Neural progenitor cell (in vitro differentiated cells): ENCODE results near the gene YPEL2. TPM values are rescaled to one million over a fixed set of nuclear protein-coding genes. Genes with fewer than 3 reads are reported as not detected.
A peak's percentile ranks its signal among the peaks of the same experiment; 100 is the strongest.

Source experiments
- DNase-seq: peaks from one replicate; pipeline ENCODE4 v3.0.0-alpha.2; 2016; ENCODE audit warnings: low spot score
- H2AFZ ChIP-seq: fragments of 200-600 bp; sonication (generic); replicated peaks from 2 replicates; pipeline ENCODE4 v1.6.1; 2016; ENCODE audit warnings: antibody characterized with exemption
- H3F3A ChIP-seq: fragments of 200-600 bp; sonication (generic); 2 replicates; pipeline ENCODE4 v1.6.1; 2016; ENCODE audit warnings: antibody characterized with exemption, low read depth
- H3K27ac ChIP-seq: fragments of 200-600 bp; sonication (generic); 2 replicates; pipeline ENCODE4 v1.5.1; 2016; ENCODE audit warnings: mild to moderate bottlenecking
- H3K27me3 ChIP-seq: fragments of 200-600 bp; sonication (generic); 2 replicates; pipeline ENCODE4 v1.6.1; 2016; ENCODE audit warnings: mild to moderate bottlenecking, moderate library complexity
- H3K36me3 ChIP-seq: fragments of 200-600 bp; sonication (generic); 2 replicates; pipeline ENCODE4 v1.5.1; 2016
- H3K4me1 ChIP-seq: fragments of 200-600 bp; sonication (generic); 2 replicates; pipeline ENCODE4 v1.6.1; 2016; ENCODE audit warnings: mixed run types
- H3K4me2 ChIP-seq: fragments of 200-600 bp; sonication (generic); 2 replicates; pipeline ENCODE4 v1.6.1; 2016
- H3K4me3 ChIP-seq: fragments of 200-600 bp; sonication (generic); 2 replicates; pipeline ENCODE4 v1.5.1; 2016
- H3K79me2 ChIP-seq: fragments of 200-600 bp; sonication (generic); 2 replicates; pipeline ENCODE4 v1.6.1; 2016; ENCODE audit warnings: low read depth
- H3K9ac ChIP-seq: fragments of 200-600 bp; sonication (generic); 2 replicates; pipeline ENCODE4 v1.6.1; 2016
- H3K9me3 ChIP-seq: fragments of 200-600 bp; sonication (generic); 2 replicates; pipeline ENCODE4 v1.5.1; 2016; ENCODE audit warnings: low read depth
- H4K20me1 ChIP-seq: fragments of 200-600 bp; sonication (generic); 2 replicates; pipeline ENCODE4 v1.6.1; 2016; ENCODE audit warnings: low read depth
- H3K27ac Mint-ChIP-seq: 3 replicates; pipeline ENCODE4 v1.8.0; 2021; ENCODE audit warnings: mixed read lengths
- H3K27me3 Mint-ChIP-seq: 2 replicates; pipeline ENCODE4 v1.8.0; 2022; ENCODE audit warnings: low read depth, mild to moderate bottlenecking, inconsistent platforms, moderate library complexity, mixed read lengths; ENCODE audit not compliant: insufficient read depth
- H3K36me3 Mint-ChIP-seq: 3 replicates; pipeline ENCODE4 v1.8.0; 2021; ENCODE audit warnings: mixed read lengths
- H3K4me1 Mint-ChIP-seq: 3 replicates; pipeline ENCODE4 v1.8.0; 2021; ENCODE audit warnings: mixed read lengths
- H3K4me3 Mint-ChIP-seq: 3 replicates; pipeline ENCODE4 v1.8.0; 2021; ENCODE audit warnings: mild to moderate bottlenecking, moderate library complexity, mixed read lengths
- H3K9me3 Mint-ChIP-seq: 3 replicates; pipeline ENCODE4 v1.8.0; 2020; ENCODE audit warnings: mixed read lengths
- EZH2 ChIP-seq: fragments of 200-600 bp; sonication (generic); IDR thresholded peaks from 2 replicates; pipeline ENCODE4 v1.6.1; 2017; ENCODE audit warnings: antibody characterized with exemption, mild to moderate bottlenecking, moderate library complexity
- EZH2phosphoT487 ChIP-seq: fragments of 200-600 bp; sonication (generic); IDR thresholded peaks from 2 replicates; pipeline ENCODE4 v1.6.1; 2017; ENCODE audit warnings: antibody characterized with exemption
- total RNA-seq: library from RNA; depleted of rRNA; stranded (reverse); fragments of >200 nt; gene quantifications from 2 replicates; pipeline ENCODE4 v1.2.3, GENCODE V29; 2015; ENCODE audit warnings: low replicate concordance
- TF ChIP-seq, protein P1 (sequence below): fragments of 200-600 bp; sonication (generic); IDR thresholded peaks from 2 replicates; pipeline ENCODE4 v1.5.1; 2017; ENCODE audit warnings: antibody characterized with exemption, mild to moderate bottlenecking

The YPEL2 gene
- total RNA-seq, 1 donor from 2014 or later = 38.0 TPM

DNA sequence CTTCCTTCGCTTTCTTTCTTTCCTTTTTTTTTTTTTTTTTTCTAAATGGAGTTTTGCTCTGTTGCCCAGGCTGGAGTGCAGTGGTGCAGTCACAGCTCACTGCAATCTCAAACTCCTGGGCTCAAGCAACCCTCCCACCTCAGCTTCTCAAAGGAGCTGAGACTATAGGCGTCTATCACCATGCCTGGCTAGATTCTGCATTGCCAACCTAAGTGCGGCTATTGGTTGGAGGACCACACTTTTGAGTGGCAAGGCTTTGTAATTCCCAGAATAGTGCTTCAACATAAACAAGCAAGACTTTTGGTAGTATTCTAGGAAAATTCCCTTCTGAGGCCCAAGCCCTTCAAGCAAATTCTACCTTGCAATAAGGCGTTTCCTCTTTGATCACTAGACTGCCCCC, 107.8 kb downstream of the YPEL2 start:
- H3K27ac Mint-ChIP-seq = no peak overlapping the region

DNA sequence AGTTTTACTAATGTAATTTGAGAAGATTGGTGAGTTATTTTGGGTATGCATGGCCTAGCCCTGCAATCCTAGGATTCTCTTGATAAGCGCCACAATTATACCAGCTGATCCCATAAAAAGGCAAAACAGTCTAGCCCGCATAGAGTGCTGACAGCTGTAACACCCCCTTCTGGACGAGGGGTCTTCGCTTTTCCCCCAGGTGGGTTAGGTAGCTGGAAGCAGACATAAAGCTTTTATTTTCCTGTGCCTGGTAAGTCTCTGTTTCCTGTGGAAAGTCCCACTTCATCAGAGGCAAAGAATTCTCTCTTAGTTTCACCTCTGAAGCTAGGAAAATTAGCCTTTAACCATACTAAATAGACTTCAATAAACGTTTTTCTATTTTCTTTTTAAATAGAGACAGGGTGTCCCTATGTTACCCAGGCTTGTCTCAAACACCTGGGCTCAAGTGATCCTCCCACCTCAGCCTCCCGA, 108.3 kb downstream of the YPEL2 start:
- no peaks in the 10 kb centered on the region for H3K36me3 Mint-ChIP-seq
- Histone ChIP-seq H3K4me3 (no peak overlapping the region), H3K36me3 (no peaks in the 10 kb centered on the region), H3K79me2 (no peaks in the 10 kb centered on the region), H4K20me1 (no peaks in the 10 kb centered on the region), H3K9me3 (no peaks in the 10 kb centered on the region), H3K27me3 (no peaks in the 10 kb centered on the region), H3K27ac (no peak overlapping the region), H3K9ac (no peak overlapping the region), H3F3A (no peaks in the 10 kb centered on the region), H3K4me1 (peaks cover 20% of the 10 kb centered on the region), H3K4me2 (no peak overlapping the region), H2AFZ (no peak overlapping the region)
- no peaks in the 10 kb centered on the region for H3K27me3 Mint-ChIP-seq
- no peak overlapping the region for H3K4me3 Mint-ChIP-seq
- TF ChIP-seq EZH2phosphoT487 = no peak
- TF ChIP-seq EZH2 = no peak
- TF ChIP-seq, protein P1, sequence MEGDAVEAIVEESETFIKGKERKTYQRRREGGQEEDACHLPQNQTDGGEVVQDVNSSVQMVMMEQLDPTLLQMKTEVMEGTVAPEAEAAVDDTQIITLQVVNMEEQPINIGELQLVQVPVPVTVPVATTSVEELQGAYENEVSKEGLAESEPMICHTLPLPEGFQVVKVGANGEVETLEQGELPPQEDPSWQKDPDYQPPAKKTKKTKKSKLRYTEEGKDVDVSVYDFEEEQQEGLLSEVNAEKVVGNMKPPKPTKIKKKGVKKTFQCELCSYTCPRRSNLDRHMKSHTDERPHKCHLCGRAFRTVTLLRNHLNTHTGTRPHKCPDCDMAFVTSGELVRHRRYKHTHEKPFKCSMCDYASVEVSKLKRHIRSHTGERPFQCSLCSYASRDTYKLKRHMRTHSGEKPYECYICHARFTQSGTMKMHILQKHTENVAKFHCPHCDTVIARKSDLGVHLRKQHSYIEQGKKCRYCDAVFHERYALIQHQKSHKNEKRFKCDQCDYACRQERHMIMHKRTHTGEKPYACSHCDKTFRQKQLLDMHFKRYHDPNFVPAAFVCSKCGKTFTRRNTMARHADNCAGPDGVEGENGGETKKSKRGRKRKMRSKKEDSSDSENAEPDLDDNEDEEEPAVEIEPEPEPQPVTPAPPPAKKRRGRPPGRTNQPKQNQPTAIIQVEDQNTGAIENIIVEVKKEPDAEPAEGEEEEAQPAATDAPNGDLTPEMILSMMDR = no peak
- peaks cover 20% of the 10 kb centered on the region for H3K4me1 Mint-ChIP-seq
- H3K9me3 Mint-ChIP-seq = no peaks in the 10 kb centered on the region
- H3K27ac Mint-ChIP-seq = no peak overlapping the region
- DNase-seq = no peak

More for the DNA sequence above, 107.8 kb downstream of the YPEL2 start:
- no peak overlapping the region for H3K4me2 ChIP-seq
- H3K9ac ChIP-seq = no peak overlapping the region
- no peak overlapping the region for H3K27ac ChIP-seq
- H3K36me3 ChIP-seq = no peaks in the 10 kb centered on the region
- H3F3A ChIP-seq = no peaks in the 10 kb centered on the region
- peaks cover 20% of the 10 kb centered on the region for H3K4me1 ChIP-seq
- Mint-ChIP-seq H3K4me1 (peaks cover 21% of the 10 kb centered on the region), H3K27me3 (no peaks in the 10 kb centered on the region), H3K4me3 (no peak overlapping the region), H3K9me3 (no peaks in the 10 kb centered on the region), H3K36me3 (no peaks in the 10 kb centered on the region)
- no peak for DNase-seq
- H3K79me2 ChIP-seq = no peaks in the 10 kb centered on the region
- H3K27me3 ChIP-seq = no peaks in the 10 kb centered on the region
- H2AFZ ChIP-seq = peak overlapping the region; percentile 75
- TF ChIP-seq EZH2 (no peak), EZH2phosphoT487 (no peak)
- TF ChIP-seq, protein P1 = no peak
- H3K9me3 ChIP-seq = no peaks in the 10 kb centered on the region
- no peaks in the 10 kb centered on the region for H4K20me1 ChIP-seq
- H3K4me3 ChIP-seq = no peak overlapping the region

- peak overlapping the region; percentile 48 for H3K4me3 Mint-ChIP-seq
- no peaks in the 10 kb centered on the region for H3K9me3 Mint-ChIP-seq
- Histone ChIP-seq H3K4me1 (peaks cover 20% of the 10 kb centered on the region), H3F3A (no peaks in the 10 kb centered on the region), H3K4me3 (no peak overlapping the region), H3K9ac (no peak overlapping the region), H3K9me3 (no peaks in the 10 kb centered on the region), H3K79me2 (no peaks in the 10 kb centered on the region), H3K27me3 (no peaks in the 10 kb centered on the region), H2AFZ (no peak overlapping the region), H3K27ac (no peak overlapping the region), H3K36me3 (no peaks in the 10 kb centered on the region), H3K4me2 (no peak overlapping the region), H4K20me1 (no peaks in the 10 kb centered on the region)
- no peaks in the 10 kb centered on the region for H3K36me3 Mint-ChIP-seq
- peak; percentile 93 for DNase-seq
- no peaks in the 10 kb centered on the region for H3K27me3 Mint-ChIP-seq
- H3K27ac Mint-ChIP-seq = peak overlapping the region; percentile 30
- H3K4me1 Mint-ChIP-seq = peaks cover 15% of the 10 kb centered on the region
- no peak for TF ChIP-seq EZH2phosphoT487
- TF ChIP-seq, protein P1 = peak; percentile 89
Measured at GRCh38 chr17:59440757-59441463, 109.5 kb downstream of the YPEL2 start.
